Cortex of kidney (tissue), 1 donor: Measurements from ENCODE around the gene DNAAF3.
"Not testable (repeated sequence)": the region's sequence is repeated elsewhere in the genome, so short reads cannot be mapped to it uniquely, and the experiment has no call there.

Source experiments
- DNase-seq: peaks from one replicate; lab custom pipeline; 2025; lab: John Stamatoyannopoulos, UW

Gene DNAAF3

GRCh38 chr19:55175117-55175867, 8.9 kb upstream of the DNAAF3 start:
- no peak for DNase-seq

DNA sequence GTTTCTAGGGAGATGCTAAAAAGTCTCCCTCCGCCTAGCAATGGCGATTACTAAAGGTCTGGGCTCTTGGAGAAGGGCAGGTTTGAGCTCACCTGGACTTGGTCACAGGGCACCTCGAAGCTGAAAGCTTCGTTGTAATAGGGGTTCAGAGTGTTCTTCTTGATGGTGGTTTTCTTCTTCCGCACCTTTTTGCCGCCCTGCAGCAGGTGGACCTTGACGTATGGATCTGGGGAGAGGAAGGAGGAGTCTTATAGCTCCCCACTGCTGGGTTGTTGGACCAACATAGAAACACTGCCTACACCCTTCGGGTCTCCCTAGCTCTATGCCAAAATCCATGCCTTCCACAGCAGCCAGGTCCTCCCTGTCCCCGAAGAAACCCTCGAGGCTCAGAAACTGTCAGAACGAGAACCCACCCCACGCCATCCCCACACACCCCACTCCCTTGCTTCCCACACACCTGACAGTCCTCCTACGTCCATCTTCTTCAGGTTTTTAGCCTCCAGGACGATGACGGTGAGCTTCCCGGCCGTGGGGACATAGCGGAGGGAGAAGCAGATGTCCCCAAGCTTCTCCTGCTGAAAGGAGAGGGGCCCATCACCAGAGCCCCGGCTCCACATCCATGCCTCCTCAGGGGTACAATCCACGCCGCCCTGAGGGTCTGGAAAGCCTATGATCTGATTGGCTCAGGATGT, 8.2 kb upstream of the DNAAF3 start:
- no peak for DNase-seq

DNA sequence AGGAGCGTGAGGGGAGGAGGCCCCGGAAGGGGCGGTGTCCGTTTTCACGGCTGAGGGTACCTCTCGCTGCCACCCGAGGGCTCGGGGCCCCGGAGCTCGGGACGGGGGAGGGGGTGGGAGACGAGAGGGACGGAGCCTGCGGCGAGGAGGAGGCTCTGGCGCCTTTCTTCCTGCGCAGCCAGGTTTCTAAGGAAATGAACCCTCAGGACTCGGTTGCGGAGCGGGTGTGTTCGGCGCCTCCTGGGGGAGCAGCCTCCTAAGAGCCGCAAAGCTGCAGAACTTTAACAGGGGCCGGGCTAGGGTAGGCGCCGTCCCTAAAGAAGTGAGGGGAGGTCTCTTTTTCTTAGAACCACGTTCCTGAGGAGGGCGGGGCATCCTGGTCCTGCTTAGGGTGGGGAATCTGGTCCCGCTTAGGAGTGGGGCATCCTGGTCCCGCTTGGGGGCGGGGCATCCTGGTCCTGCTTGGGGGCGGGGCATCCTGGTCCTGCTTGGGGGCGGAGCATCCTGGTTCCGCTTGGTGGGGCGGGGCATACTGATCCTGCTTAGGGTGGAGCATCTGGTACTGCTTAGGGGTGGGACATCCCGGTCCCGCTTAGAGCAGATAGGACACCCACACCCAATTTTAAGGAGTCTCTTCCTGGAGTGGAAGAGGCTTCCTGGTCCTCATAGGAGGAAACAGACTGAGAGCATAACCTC, 7.4 kb upstream of the DNAAF3 start:
- DNase-seq = no peak

DNA sequence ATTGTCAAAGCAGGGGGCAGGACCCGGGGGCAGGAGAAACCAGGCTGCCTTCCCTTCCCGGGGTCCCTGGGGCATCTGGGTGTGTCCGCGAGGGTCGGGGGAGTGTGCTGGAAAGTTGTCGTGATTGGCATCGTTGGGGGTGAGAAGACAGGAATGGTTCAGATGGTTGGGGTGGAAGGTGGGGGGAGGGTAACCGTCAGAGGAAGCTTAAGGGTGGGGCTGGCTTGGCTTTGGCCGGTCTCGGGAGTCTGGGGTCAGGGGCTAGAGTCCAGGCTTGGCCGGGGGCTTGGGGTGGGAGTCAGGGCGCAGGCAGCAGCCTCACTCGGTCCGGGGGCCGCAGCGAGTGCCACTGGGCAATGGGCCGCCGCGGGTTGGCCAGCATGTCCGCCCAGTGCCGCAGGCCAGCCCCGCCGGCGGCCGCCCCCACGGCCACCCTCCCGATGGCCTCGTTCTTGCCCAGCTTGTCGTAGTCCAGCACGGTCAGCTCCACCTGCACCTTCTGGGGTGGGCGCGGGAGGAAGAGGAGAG, 6.8 kb upstream of the DNAAF3 start:
- DNase-seq = no peak

- DNase-seq = no peak
Observed at GRCh38 chr19:55172741-55173140, 6.3 kb upstream of the DNAAF3 start.

DNA sequence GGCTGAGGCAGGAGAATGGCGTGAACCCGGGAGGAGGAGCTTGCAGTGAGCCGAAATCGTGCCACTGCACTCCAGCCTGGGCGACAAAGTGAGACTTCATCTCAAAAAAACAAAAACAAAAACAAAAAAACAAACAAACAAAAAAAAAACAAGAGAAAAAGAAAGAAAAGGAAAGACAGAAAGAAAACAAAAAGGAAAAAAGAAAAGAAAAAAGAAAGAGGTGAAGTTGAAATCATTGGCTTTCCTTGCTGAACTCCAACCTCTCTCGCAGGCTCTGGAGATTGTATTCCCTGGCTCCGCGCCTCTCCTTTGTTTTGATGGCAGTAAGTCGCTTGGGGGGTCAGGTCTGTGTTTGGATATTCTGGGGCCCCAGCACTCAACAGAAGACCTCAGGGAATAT, 5.9 kb upstream of the DNAAF3 start:
- not testable (repeated sequence) for DNase-seq

DNA sequence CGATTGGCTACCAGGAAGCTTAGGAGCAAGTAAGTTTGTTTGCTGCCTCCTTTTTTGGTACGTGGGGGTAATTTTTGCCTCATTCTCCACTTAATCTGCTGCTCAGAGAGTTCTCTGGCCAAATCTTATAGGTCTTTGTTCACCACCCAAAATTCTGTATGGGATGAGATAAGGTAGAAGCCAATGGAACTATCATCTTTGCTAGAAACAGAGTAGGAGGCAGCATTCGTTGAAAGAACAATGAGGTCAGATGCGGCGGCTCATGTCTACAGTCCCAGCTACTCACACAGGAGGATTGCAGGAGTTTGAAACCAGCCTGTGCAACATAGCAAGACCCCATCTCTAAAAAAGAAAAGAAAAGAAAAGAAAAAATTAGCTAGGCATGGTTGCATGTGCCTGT, 5.0 kb upstream of the DNAAF3 start:
- no peak for DNase-seq

DNA sequence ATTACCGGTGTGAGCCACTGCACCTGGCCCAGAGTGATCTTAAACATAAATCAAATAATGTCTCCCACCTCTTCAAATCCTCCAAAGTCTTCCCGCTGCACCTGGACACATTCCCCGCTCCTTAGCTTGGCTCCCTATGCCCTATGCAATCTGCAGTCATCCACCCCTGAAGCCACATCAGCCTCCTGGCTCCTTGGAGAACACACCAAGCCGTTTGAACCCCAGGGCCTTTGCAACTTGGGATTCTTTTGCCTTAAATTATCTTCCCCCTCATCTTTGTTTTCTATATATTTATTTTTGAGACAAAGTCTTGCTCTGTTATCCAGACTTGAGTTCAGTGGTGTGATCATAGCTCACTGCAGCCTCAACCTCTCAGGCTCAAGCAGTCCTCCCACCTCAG, 2.7 kb upstream of the DNAAF3 start:
- DNase-seq = no peak

GRCh38 chr19:55165952-55166529, 372 bp downstream of the DNAAF3 start:
- no peak for DNase-seq

GRCh38 chr19:55161571-55162322, 4.7 kb downstream of the DNAAF3 start:
- DNase-seq = no peak

- no peak for DNase-seq
Observed at GRCh38 chr19:55160986-55161365, 5.4 kb downstream of the DNAAF3 start.

DNA sequence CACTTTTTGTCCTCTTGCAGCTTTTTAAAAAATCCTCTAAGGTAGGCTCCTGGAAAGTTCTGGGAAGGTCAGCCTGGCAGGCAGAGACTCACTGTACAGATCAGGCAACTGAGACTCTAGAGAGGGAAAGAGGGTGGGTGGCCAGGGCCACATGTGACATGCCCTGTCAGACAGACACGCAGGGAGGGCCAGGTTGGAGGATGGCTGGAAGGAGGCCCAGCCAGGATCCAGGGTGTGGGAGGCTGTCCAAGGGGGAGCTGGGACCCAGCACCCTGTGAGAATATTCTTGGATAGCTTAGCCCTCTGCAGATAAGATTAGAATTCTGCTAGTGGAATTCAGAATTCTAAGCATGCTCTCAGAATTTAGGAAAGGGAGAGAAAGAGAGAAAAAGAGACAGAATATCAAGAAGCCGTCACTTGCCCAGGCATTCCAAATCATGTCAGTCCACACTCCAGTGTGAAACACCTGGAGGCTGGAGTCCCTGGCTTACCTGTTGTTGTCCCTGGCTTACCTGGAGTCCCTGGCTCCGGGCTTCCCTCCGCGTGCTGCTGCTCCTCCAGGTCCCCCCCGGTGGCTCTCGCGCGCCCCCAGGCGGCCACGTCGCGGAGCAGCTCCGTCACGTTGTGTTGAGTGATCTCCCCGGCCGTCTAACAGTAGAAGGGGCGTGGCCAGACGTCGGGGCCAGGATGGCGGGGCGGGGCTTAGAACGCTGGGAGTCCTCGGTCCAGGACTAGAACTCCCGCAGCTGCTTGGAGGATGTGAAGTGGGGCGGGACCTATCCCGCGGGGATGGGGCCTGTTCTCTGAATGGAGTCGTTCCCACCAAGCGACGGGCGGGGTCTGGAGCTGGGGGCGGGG, 6.1 kb downstream of the DNAAF3 start:
- no peak for DNase-seq

GRCh38 chr19:55158848-55159749, 7.3 kb downstream of the DNAAF3 start:
- no peak for DNase-seq

DNA sequence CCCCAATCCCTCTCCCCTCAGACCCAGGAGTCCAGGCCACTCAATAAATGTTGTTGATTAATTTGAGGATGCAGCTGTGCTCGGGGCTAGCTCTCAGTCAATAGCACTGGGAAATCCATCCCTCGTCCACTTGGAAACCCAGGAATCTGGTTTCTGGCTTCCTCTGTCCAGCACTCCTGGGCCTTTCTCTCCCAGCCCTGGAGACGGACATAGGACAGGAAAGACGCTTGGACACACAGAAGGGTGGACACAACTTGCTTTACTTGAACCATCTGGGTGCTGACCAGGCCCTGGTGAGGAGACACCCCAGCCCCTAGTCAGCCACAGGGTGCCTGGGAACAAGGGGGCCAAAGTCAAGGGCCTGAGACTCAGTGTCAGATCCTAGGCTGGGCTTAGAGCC, 8.0 kb downstream of the DNAAF3 start:
- no peak for DNase-seq

DNA sequence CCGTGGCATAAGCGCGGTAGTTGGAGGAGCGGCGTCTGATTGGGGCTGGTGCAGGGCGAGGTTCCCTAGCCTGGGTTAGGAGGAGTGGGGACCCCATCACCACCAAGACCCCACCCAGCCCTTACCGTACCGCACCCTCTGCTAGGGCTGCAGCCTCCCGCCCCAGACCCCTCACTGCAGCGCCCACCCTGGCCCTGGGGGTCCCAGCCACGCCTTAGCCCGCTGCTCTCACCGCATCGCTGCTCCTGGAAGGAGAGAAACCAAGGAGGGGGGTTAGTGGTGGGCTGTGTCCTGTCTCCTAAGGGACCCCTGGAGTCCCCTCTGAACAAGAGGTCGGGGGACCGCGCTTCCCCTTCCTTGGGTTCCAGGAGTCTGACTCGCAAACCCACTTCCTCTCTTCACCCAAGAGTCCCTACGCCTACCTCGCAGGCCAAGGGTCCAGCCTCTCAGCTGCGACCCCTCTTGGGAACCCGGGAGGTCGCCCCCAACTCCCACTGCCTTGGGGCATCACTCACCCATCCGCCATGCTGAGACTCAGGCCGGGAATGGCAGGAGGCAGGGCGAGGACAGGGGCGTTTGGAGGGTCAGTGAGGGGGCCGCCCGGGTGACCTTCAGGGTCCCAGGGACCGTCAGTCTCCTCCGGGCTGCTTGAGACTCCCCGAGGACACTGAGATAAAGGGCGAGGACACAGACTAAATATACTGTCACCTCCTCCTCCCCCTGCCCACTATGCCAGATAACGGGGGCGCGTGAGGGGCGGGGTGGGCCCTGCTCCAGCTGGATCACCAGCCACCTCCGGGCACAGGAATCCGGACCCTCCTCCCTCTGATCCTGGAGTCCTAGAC, 9.1 kb downstream of the DNAAF3 start, which contains the start of gene TNNI3:
Gene TNNI3, minus strand, starts transcription at position 669 of the 845 bp plus-strand sequence. Its CDS starts 143 bp downstream, at position 526.
- no peak for DNase-seq

GRCh38 chr19:55156202-55157063, 10.0 kb downstream of the DNAAF3 start:
- DNase-seq = no peak

- DNase-seq = not testable (repeated sequence)
Observed at GRCh38 chr19:55155784-55156183, 10.6 kb downstream of the DNAAF3 start.
